A549 (cell line): ENCODE measurements around the gene CKAP2L. TPM values are rescaled to one million over a fixed set of nuclear protein-coding genes. Genes with fewer than 3 reads are reported as not detected.

Experiments used
- ATAC-seq, 2 experiments: fragments of 200-7000 bp in 1 of 2; fragments of >200 bp in 1 of 2; cut with Nextera tagmentation in 1 of 2; cut with Tn5 transposase in 1 of 2; 3 replicates each; pipeline versions ENCODE4 v1.8.0 to v1.9.1; 2018 to 2020; ENCODE audit warnings: mild to moderate bottlenecking in 1 of 2, moderate library complexity in 1 of 2
- CTCF ChIA-PET: fragments of 300-600 bp; sonication (Branson Sonifier 250); formaldehyde crosslinking; extraction: SDS; loops from one replicate; lab custom pipeline; 2021; ENCODE audit warnings: antibody characterized with exemption, inconsistent platforms; lab: Yijun Ruan, JAX
- POLR2A ChIA-PET: fragments of 350-600 bp; formaldehyde crosslinking; extraction: SDS; loops from one replicate; lab custom pipeline; 2021; ENCODE audit warnings: antibody characterized with exemption, inconsistent platforms; lab: Yijun Ruan, JAX
- DNase-seq, 2 experiments: peaks; one replicate each; pipeline versions ENCODE4 v3.0.0 to v3.0.0-alpha.2; 2011 to 2016; ENCODE audit warnings: low read depth in 1 of 2, low spot score in 1 of 2
- FAIRE-seq: peaks from 2 replicates; lab custom pipeline; 2011; peaks lifted over from hg19 to GRCh38; lab: Jason Lieb, UNC
- H3K27ac ChIP-seq, 2 experiments: fragments of >200 bp; sonication (Bioruptor Twin); formaldehyde crosslinking; 3 replicates each; pipeline ENCODE4 v1.5.1; 2016 to 2017
- H3K4me1 ChIP-seq: fragments of >200 bp; sonication (Bioruptor Twin); formaldehyde crosslinking; 3 replicates; pipeline ENCODE4 v1.6.1; 2016
- H3K4me2 ChIP-seq: fragments of >200 bp; sonication (Bioruptor Twin); formaldehyde crosslinking; 3 replicates; pipeline ENCODE4 v1.6.1; 2016
- H3K4me3 ChIP-seq: fragments of >200 bp; sonication (Bioruptor Twin); formaldehyde crosslinking; 3 replicates; pipeline ENCODE4 v1.5.1; 2016
- H3K9me3 ChIP-seq: fragments of >200 bp; sonication (Bioruptor Twin); formaldehyde crosslinking; 3 replicates; pipeline ENCODE4 v1.6.1; 2016
- BHLHE40 ChIP-seq: IDR thresholded peaks from 2 replicates; pipeline ENCODE4 v1.6.1; 2012; ENCODE audit warnings: low read depth, low read length, inconsistent platforms
- EHF ChIP-seq: fragments of 250-450 bp; sonication (Bioruptor Pico); IDR thresholded peaks from 2 replicates; pipeline ENCODE4 v1.5.0; 2020; ENCODE audit warnings: mild to moderate bottlenecking
- EHMT2 ChIP-seq: fragments of 200-600 bp; sonication (generic); IDR thresholded peaks from 2 replicates; pipeline ENCODE4 v1.6.1; 2016; ENCODE audit warnings: antibody characterized with exemption, low read depth, mild to moderate bottlenecking, moderate library complexity
- FOSB ChIP-seq: fragments of 250-450 bp; sonication (Bioruptor Pico); IDR thresholded peaks from 2 replicates; pipeline ENCODE4 v1.5.0; 2020; ENCODE audit warnings: mild to moderate bottlenecking, moderate library complexity
- FOSL2 ChIP-seq, 2 experiments: fragments of 450-650 bp in 1 of 2; fragments of >200 bp in 1 of 2; sonication (Bioruptor Twin) in 1 of 2; formaldehyde crosslinking; IDR thresholded peaks; 2 replicates each; pipeline versions ENCODE4 v1.5.0 to v1.6.1; 2016 to 2020; ENCODE audit warnings: mild to moderate bottlenecking in 1 of 2, moderate library complexity in 1 of 2
- FOXS1 ChIP-seq: fragments of 250-450 bp; sonication (Bioruptor Pico); IDR thresholded peaks from 2 replicates; pipeline ENCODE4 v1.5.0; 2020; ENCODE audit warnings: mild to moderate bottlenecking, moderate library complexity
- HES2 ChIP-seq: fragments of >200 bp; sonication (Bioruptor Twin); formaldehyde crosslinking; IDR thresholded peaks from 2 replicates; pipeline ENCODE4 v1.6.1; 2016
- HMGXB4 ChIP-seq: fragments of 250-450 bp; sonication (Bioruptor Pico); IDR thresholded peaks from 2 replicates; pipeline ENCODE4 v1.5.0; 2021; ENCODE audit warnings: mild to moderate bottlenecking, moderate library complexity, borderline replicate concordance
- HOXB13 ChIP-seq: fragments of 250-450 bp; sonication (Bioruptor Pico); IDR thresholded peaks from 2 replicates; pipeline ENCODE4 v1.5.0; 2020; ENCODE audit warnings: low read depth, mild to moderate bottlenecking, moderate library complexity
- KDM1A ChIP-seq: fragments of 200-600 bp; sonication (generic); IDR thresholded peaks from 2 replicates; pipeline ENCODE4 v1.6.1; 2016; ENCODE audit warnings: low read depth, mild to moderate bottlenecking
- MAFK ChIP-seq: fragments of 450-650 bp; IDR thresholded peaks from 2 replicates; pipeline ENCODE4 v1.6.1; 2014; ENCODE audit not compliant: partially characterized antibody
- MYC ChIP-seq: IDR thresholded peaks from 2 replicates; pipeline ENCODE4 v1.6.1; 2012; ENCODE audit warnings: mild to moderate bottlenecking, inconsistent platforms, low read length, improper control_type of control experiment, borderline replicate concordance
- NPAS2 ChIP-seq: fragments of 250-450 bp; sonication (Bioruptor Pico); IDR thresholded peaks from 2 replicates; pipeline ENCODE4 v1.8.0; 2022; ENCODE audit warnings: mild to moderate bottlenecking, moderate library complexity, borderline replicate concordance
- NR3C1 ChIP-seq: fragments of >200 bp; sonication (Bioruptor Twin); formaldehyde crosslinking; IDR thresholded peaks from 3 replicates; pipeline ENCODE4 v1.6.1; 2017
- PHF8 ChIP-seq: fragments of 200-600 bp; sonication (generic); IDR thresholded peaks from 2 replicates; pipeline ENCODE4 v1.6.1; 2016; ENCODE audit warnings: low read depth, mild to moderate bottlenecking, antibody characterized with exemption, moderate library complexity, borderline replicate concordance
- SMC3 ChIP-seq: fragments of >200 bp; sonication (Bioruptor Twin); formaldehyde crosslinking; IDR thresholded peaks from 3 replicates; pipeline ENCODE4 v1.6.1; 2018; ENCODE audit warnings: inconsistent platforms
- TFCP2L1 ChIP-seq: fragments of 250-450 bp; sonication (Bioruptor Pico); IDR thresholded peaks from 2 replicates; pipeline ENCODE4 v1.5.0; 2021; ENCODE audit warnings: mild to moderate bottlenecking
- USF2 ChIP-seq: fragments of 450-650 bp; IDR thresholded peaks from 2 replicates; pipeline ENCODE4 v1.6.1; 2014; ENCODE audit warnings: antibody characterized with exemption
- ZC3H11A ChIP-seq: fragments of 450-650 bp; IDR thresholded peaks from 2 replicates; pipeline ENCODE4 v1.6.1; 2014; ENCODE audit warnings: antibody characterized with exemption, mild to moderate bottlenecking
- ZFP36 ChIP-seq: fragments of 450-650 bp; IDR thresholded peaks from 2 replicates; pipeline ENCODE4 v1.6.1; 2014; ENCODE audit warnings: borderline replicate concordance; ENCODE audit not compliant: partially characterized antibody
- ZNF302 ChIP-seq: fragments of 250-450 bp; sonication (Bioruptor Pico); IDR thresholded peaks from 2 replicates; pipeline ENCODE4 v1.9.0; 2021; ENCODE audit warnings: inconsistent platforms, mild to moderate bottlenecking, moderate library complexity
- WGBS: methylation state at CpG from one replicate; pipeline ENCODE4 v1.1.6; 2017; ENCODE audit errors: missing lambda C conversion rate; 5-methylcytosine and 5-hydroxymethylcytosine counted together
- polyA plus RNA-seq, 4 experiments: library from polyadenylated mRNA; depleted of rRNA in 3 of 4; stranded (reverse); fragments of >200 nt; fragmentation: RNase III in 1 of 4; extraction: RNeasy Plus Mini Kit Qiagen cat#74134 plus additional on column Dnase treatment in 1 of 4; gene quantifications; 2 replicates in 3 of 4; 3 replicates in 1 of 4; pipeline ENCODE4 v1.2.3, GENCODE V29; 2011 to 2017
- TF ChIP-seq, protein P1 (sequence below): fragments of >200 bp; sonication (Bioruptor Twin); formaldehyde crosslinking; IDR thresholded peaks from 3 replicates; pipeline ENCODE4 v1.6.1; 2016
- TF ChIP-seq, protein P2 (sequence below): fragments of >200 bp; sonication (Bioruptor Twin); formaldehyde crosslinking; IDR thresholded peaks from 3 replicates; pipeline ENCODE4 v1.5.1; 2016
- TF ChIP-seq, protein P3 (sequence below): fragments of 200-600 bp; sonication (generic); IDR thresholded peaks from 2 replicates; pipeline ENCODE4 v1.6.1; 2016; ENCODE audit warnings: antibody characterized with exemption, mild to moderate bottlenecking, moderate library complexity

The CKAP2L gene
- polyA plus RNA-seq, 2 of the 4 experiments (the other 2 are of a cell fraction), result 14.0 to 15.9 TPM

GRCh38 chr2:112723995-112724394 lies 40.4 kb downstream of the CKAP2L start:
- Histone ChIP-seq H3K4me1 (peaks cover 21% of the 10 kb centered on the region), H3K4me3 (no peak overlapping the region), H3K27ac (peak overlapping the region; percentile 81 to 86; a peak in 4 of 6 replicates), H3K9me3 (no peaks in the 10 kb centered on the region), H3K4me2 (no peak overlapping the region)
- CTCF ChIA-PET, result interaction anchor here (0.9 to 13.7 kb wide), 11 partner anchors 9 to 218 kb away, joined by 3 to 343 read pairs (median 55); partner anchors contain the start of gene CHCHD5
- no peak for ATAC-seq
- no peak for FAIRE-seq
- no peak for DNase-seq
- WGBS, result 94% methylated on average over 5 of the region's 8 CpGs
- TF ChIP-seq NR3C1 (no peak), FOSB (no peak), ZFP36 (no peak), BHLHE40 (no peak), FOSL2 (IDR thresholded peaks at IDR 0.05) (no peak), FOSL2 (CRISPR knock-in tag; IDR thresholded peaks at IDR 0.05) (no peak), USF2 (no peak), KDM1A (no peak), FOXS1 (CRISPR knock-in tag) (no peak), PHF8 (no peak)
- TF ChIP-seq, protein P1, sequence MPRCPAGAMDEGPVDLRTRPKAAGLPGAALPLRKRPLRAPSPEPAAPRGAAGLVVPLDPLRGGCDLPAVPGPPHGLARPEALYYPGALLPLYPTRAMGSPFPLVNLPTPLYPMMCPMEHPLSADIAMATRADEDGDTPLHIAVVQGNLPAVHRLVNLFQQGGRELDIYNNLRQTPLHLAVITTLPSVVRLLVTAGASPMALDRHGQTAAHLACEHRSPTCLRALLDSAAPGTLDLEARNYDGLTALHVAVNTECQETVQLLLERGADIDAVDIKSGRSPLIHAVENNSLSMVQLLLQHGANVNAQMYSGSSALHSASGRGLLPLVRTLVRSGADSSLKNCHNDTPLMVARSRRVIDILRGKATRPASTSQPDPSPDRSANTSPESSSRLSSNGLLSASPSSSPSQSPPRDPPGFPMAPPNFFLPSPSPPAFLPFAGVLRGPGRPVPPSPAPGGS, result no peak
- TF ChIP-seq, protein P2, sequence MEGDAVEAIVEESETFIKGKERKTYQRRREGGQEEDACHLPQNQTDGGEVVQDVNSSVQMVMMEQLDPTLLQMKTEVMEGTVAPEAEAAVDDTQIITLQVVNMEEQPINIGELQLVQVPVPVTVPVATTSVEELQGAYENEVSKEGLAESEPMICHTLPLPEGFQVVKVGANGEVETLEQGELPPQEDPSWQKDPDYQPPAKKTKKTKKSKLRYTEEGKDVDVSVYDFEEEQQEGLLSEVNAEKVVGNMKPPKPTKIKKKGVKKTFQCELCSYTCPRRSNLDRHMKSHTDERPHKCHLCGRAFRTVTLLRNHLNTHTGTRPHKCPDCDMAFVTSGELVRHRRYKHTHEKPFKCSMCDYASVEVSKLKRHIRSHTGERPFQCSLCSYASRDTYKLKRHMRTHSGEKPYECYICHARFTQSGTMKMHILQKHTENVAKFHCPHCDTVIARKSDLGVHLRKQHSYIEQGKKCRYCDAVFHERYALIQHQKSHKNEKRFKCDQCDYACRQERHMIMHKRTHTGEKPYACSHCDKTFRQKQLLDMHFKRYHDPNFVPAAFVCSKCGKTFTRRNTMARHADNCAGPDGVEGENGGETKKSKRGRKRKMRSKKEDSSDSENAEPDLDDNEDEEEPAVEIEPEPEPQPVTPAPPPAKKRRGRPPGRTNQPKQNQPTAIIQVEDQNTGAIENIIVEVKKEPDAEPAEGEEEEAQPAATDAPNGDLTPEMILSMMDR, result no peak
- POLR2A ChIA-PET, result no interaction called here

DNA sequence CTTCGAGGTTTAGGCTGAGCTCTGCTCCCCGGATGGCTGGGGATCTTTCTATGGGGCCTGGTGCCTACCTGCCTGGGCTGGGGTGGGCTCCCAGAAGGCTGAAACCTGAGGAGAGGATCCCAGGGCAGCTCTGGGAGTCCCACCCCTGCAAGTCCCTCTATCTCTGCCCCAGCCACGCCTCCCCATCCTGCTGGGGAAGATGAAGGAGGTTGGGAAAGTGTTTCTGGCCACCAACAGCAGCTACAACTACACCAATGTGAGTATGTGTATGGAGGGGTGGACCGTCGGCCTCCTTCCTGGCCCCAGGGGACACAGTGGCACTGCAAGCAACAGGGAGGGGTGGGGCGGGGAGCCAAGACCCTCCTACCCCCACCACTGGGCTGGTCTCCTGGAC lies 40.9 kb downstream of the CKAP2L start:
- ATAC-seq (no peak), DNase-seq (no peak)
- no peak overlapping the region for H3K4me3 ChIP-seq
- H3K9me3 ChIP-seq, result no peaks in the 10 kb centered on the region
- POLR2A ChIA-PET, result no interaction called here
- peak overlapping the region in 1 of 2 experiments; percentile 86; a peak in 2 of 6 replicates for H3K27ac ChIP-seq
- TF ChIP-seq TFCP2L1 (CRISPR knock-in tag) (no peak), HES2 (no peak), EHF (CRISPR knock-in tag) (no peak), MYC (no peak), ZFP36 (no peak), SMC3 (no peak), ZC3H11A (no peak), ZNF302 (no peak), HMGXB4 (CRISPR knock-in tag) (no peak), NPAS2 (CRISPR knock-in tag) (no peak), EHMT2 (no peak), HOXB13 (CRISPR knock-in tag) (no peak), MAFK (no peak)
- TF ChIP-seq, protein P3, sequence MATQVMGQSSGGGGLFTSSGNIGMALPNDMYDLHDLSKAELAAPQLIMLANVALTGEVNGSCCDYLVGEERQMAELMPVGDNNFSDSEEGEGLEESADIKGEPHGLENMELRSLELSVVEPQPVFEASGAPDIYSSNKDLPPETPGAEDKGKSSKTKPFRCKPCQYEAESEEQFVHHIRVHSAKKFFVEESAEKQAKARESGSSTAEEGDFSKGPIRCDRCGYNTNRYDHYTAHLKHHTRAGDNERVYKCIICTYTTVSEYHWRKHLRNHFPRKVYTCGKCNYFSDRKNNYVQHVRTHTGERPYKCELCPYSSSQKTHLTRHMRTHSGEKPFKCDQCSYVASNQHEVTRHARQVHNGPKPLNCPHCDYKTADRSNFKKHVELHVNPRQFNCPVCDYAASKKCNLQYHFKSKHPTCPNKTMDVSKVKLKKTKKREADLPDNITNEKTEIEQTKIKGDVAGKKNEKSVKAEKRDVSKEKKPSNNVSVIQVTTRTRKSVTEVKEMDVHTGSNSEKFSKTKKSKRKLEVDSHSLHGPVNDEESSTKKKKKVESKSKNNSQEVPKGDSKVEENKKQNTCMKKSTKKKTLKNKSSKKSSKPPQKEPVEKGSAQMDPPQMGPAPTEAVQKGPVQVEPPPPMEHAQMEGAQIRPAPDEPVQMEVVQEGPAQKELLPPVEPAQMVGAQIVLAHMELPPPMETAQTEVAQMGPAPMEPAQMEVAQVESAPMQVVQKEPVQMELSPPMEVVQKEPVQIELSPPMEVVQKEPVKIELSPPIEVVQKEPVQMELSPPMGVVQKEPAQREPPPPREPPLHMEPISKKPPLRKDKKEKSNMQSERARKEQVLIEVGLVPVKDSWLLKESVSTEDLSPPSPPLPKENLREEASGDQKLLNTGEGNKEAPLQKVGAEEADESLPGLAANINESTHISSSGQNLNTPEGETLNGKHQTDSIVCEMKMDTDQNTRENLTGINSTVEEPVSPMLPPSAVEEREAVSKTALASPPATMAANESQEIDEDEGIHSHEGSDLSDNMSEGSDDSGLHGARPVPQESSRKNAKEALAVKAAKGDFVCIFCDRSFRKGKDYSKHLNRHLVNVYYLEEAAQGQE, result no peak
- TF ChIP-seq, all 56 proteins: peak for 0
- peaks cover 21% of the 10 kb centered on the region for H3K4me1 ChIP-seq
- 90% methylated on average over 5 of the region's 6 CpGs for WGBS
- no peak for FAIRE-seq
- CTCF ChIA-PET, result interaction anchor here (0.9 to 13.7 kb wide), 8 partner anchors 8 to 218 kb away, joined by 3 to 343 read pairs (median 81); no protein-coding TSS in a partner anchor
- no peak overlapping the region for H3K4me2 ChIP-seq
